Osteocyte (in vitro differentiated cells): ENCODE results near the gene SMAGP. TPM values are rescaled to one million over a fixed set of nuclear protein-coding genes. Genes with fewer than 3 reads are reported as not detected.
"Not testable (repeated sequence)": the region's sequence is repeated elsewhere in the genome, so short reads cannot be mapped to it uniquely, and the experiment has no call there.

Experiments used
- DNase-seq: peaks from one replicate; pipeline ENCODE4 v3.0.0; 2021; ENCODE audit warnings: mixed read lengths; ENCODE audit not compliant: unreplicated experiment; ENCODE audit errors: extremely low spot score
- H3K27ac Mint-ChIP-seq: one replicate; pipeline ENCODE4 v1.8.0; 2021; ENCODE audit warnings: mild to moderate bottlenecking, mixed read lengths; ENCODE audit not compliant: unreplicated experiment
- H3K27me3 Mint-ChIP-seq: one replicate; pipeline ENCODE4 v1.8.0; 2021; ENCODE audit warnings: mixed read lengths; ENCODE audit not compliant: unreplicated experiment
- H3K36me3 Mint-ChIP-seq: one replicate; pipeline ENCODE4 v1.8.0; 2021; ENCODE audit warnings: mixed read lengths; ENCODE audit not compliant: unreplicated experiment
- H3K4me1 Mint-ChIP-seq: one replicate; pipeline ENCODE4 v1.8.0; 2021; ENCODE audit warnings: mixed read lengths; ENCODE audit not compliant: unreplicated experiment
- H3K4me3 Mint-ChIP-seq: one replicate; pipeline ENCODE4 v1.8.0; 2021; ENCODE audit warnings: mild to moderate bottlenecking, moderate library complexity, mixed read lengths; ENCODE audit not compliant: unreplicated experiment
- H3K9me3 Mint-ChIP-seq: one replicate; pipeline ENCODE4 v1.8.0; 2021; ENCODE audit warnings: mixed read lengths; ENCODE audit not compliant: unreplicated experiment
- total RNA-seq: library from RNA; stranded (reverse); gene quantifications from 2 replicates; pipeline ENCODE4 v1.2.1, GENCODE V29; 2021
- TF ChIP-seq, protein P1 (sequence below): fragments of 200-600 bp; sonication (generic); IDR thresholded peaks from 2 replicates; pipeline ENCODE4 v1.5.0; 2021; ENCODE audit warnings: antibody characterized with exemption, mild to moderate bottlenecking, moderate library complexity

Gene SMAGP
- total RNA-seq, 1 donor from 2014 or later: 4.3 TPM

DNA sequence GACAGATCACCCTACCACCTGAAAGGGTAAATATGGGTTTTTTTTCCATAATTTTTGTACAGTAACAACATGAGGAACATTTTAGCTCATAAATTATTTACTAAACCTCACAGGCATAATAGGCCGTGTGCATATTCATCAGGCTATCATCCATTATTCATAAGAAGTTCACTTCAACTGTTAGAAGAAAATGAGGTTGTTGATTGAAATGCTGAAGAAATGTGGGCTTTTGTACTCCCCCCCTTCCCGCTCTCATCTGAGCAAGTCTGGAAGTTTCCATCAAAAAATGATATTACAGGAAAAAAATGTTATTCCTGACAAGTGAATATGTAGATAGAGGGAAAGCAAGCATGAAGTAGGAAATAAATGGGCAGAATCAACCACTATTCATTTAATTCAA, 44.4 kb downstream of the SMAGP start:
- H3K9me3 Mint-ChIP-seq: no peaks in the 10 kb centered on the region
- no peaks in the 10 kb centered on the region for H3K36me3 Mint-ChIP-seq
- H3K27me3 Mint-ChIP-seq: no peaks in the 10 kb centered on the region
- no peaks in the 10 kb centered on the region for H3K4me1 Mint-ChIP-seq
- no peak for DNase-seq
- no peak overlapping the region for H3K27ac Mint-ChIP-seq
- H3K4me3 Mint-ChIP-seq: no peak overlapping the region
- TF ChIP-seq, protein P1, sequence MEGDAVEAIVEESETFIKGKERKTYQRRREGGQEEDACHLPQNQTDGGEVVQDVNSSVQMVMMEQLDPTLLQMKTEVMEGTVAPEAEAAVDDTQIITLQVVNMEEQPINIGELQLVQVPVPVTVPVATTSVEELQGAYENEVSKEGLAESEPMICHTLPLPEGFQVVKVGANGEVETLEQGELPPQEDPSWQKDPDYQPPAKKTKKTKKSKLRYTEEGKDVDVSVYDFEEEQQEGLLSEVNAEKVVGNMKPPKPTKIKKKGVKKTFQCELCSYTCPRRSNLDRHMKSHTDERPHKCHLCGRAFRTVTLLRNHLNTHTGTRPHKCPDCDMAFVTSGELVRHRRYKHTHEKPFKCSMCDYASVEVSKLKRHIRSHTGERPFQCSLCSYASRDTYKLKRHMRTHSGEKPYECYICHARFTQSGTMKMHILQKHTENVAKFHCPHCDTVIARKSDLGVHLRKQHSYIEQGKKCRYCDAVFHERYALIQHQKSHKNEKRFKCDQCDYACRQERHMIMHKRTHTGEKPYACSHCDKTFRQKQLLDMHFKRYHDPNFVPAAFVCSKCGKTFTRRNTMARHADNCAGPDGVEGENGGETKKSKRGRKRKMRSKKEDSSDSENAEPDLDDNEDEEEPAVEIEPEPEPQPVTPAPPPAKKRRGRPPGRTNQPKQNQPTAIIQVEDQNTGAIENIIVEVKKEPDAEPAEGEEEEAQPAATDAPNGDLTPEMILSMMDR: no peak

DNA sequence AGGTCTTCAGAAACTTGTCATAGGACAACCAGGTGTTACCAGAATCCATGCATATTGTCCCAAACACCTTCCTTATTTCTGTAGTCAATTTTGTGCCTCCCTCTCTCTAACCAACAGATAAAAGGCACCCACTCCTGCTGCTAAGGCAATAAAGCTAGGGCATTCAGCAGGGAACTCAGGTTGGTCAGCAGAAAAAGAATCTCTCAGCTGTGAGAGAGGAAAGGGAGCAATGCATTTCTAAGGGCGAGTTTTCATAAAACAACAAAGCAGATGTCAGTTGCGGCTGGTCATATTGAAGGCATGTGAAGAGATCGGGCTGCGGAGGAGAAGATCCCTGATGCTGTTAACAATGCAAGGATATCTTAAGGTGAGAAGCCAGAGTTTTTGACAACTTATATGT, 45.0 kb downstream of the SMAGP start:
- Mint-ChIP-seq H3K4me1 (no peaks in the 10 kb centered on the region), H3K9me3 (no peaks in the 10 kb centered on the region), H3K27me3 (no peaks in the 10 kb centered on the region), H3K4me3 (no peak overlapping the region), H3K36me3 (no peaks in the 10 kb centered on the region), H3K27ac (no peak overlapping the region)
- TF ChIP-seq, protein P1: no peak
- no peak for DNase-seq

DNA sequence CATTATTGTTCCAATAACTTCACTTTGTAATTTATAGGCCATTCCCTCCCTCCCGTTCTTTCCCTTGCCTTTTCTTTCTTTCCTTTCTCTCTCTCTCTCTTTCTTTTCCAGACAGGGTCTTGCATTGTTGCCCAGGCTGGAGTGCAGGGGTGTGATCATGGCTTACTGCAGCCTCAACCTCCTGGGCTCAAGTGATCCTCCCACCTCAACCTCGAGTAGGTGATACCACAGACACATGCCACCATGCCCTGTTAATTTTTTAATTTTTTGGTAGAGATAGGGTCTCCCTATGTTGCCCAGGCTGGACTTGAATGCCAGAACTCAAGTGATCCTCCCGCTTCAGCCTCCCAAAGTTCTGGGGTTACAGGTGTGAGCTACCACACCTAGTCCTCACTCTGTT, 45.6 kb downstream of the SMAGP start:
- TF ChIP-seq, protein P1: no peak
- Mint-ChIP-seq H3K9me3 (no peaks in the 10 kb centered on the region), H3K27ac (no peak overlapping the region), H3K36me3 (no peaks in the 10 kb centered on the region), H3K4me3 (no peak overlapping the region), H3K4me1 (no peaks in the 10 kb centered on the region), H3K27me3 (no peaks in the 10 kb centered on the region)
- no peak for DNase-seq

DNA sequence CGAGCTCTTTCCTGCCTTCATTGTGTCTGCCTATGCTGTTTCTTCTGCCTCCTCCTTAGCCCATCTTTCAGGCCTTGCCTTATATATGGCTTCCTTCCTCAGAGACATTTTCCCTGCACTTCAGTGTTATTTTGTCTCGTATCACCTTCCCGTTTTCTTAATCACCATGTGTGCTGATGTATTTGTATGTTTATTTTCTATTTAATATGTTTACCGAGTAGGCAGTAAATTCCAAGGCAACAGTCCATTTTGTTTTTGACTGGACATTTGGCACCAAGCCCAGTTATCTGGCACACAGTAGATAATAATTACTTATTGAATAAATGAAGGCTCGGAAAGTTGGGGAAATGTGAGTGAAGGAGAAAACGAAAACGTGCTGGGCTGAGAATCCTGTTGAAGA, 47.8 kb downstream of the SMAGP start:
- no peak overlapping the region for H3K27ac Mint-ChIP-seq
- no peaks in the 10 kb centered on the region for H3K9me3 Mint-ChIP-seq
- no peaks in the 10 kb centered on the region for H3K36me3 Mint-ChIP-seq
- no peak for DNase-seq
- H3K4me1 Mint-ChIP-seq: peaks cover 12% of the 10 kb centered on the region
- H3K4me3 Mint-ChIP-seq: no peak overlapping the region
- H3K27me3 Mint-ChIP-seq: no peaks in the 10 kb centered on the region
- TF ChIP-seq, protein P1: no peak

DNA sequence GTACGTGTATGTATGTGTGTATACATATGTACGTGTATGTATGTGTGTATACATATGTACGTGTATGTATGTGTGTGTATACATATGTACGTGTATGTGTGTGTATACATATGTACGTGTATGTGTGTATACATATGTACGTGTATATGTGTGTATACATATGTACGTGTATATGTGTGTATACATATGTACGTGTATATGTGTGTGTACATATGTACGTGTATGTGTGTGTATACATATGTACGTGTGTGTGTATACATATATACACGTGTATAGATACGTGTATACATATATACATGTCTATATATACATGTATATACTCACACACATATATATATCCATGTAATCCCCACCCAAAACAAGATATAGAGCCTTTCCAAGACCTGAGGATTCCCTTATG, 50.4 kb downstream of the SMAGP start:
- H3K4me3 Mint-ChIP-seq, H3K27ac Mint-ChIP-seq: not testable (repeated sequence)

DNA sequence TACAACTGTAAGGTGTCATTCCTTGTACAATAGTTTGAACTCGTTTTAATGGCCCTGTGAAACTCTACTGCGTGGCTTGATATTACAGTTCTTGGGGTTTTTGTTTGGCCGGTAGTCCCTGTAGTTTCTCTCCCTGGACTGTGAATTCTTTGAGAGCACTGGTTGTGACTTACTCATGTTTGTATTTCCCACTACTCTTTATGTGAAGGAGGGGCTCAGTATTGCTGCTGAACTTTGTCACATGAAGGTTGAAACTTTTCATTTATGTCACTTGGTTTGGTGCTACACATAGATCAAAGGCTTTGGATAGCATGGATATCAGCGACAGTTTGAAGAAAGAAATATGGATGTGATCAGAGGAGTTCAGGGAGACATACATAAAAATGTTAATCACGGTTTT, 50.9 kb downstream of the SMAGP start:
- H3K27ac Mint-ChIP-seq: peak overlapping the region; percentile 39
- no peaks in the 10 kb centered on the region for H3K36me3 Mint-ChIP-seq
- DNase-seq: no peak
- H3K4me1 Mint-ChIP-seq: peaks cover 18% of the 10 kb centered on the region
- H3K9me3 Mint-ChIP-seq: no peaks in the 10 kb centered on the region
- no peaks in the 10 kb centered on the region for H3K27me3 Mint-ChIP-seq
- TF ChIP-seq, protein P1: no peak
- no peak overlapping the region for H3K4me3 Mint-ChIP-seq

More for the DNA sequence above, 50.4 kb downstream of the SMAGP start:
- not testable (repeated sequence) for H3K36me3 Mint-ChIP-seq, H3K27me3 Mint-ChIP-seq, DNase-seq, H3K9me3 Mint-ChIP-seq
- H3K4me1 Mint-ChIP-seq: peaks cover 18% of the 10 kb centered on the region
